ENCODE measurements around the gene MEGF11.

MEGF11 gene

DNA sequence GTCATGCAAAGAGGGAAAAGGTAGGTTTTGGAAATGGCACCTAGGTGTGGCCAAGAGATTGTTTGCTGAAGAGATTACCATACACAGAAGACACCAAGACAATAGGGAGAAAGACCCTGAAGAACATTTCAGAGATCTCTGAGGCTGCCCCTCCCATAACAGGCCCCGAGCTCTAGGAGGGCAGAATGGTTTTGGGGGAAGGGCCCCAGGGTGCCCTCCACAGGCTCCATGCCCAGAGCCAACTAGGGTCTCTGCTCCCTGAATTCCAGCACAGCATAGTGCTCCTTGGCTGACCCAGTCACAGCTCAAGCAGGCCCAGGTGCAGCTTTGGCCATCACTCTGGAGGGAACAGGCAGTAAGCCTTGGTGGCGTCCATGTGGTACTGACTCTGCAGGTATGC lies 220.4 kb downstream of the MEGF11 start:
- Mint-ChIP-seq H3K4me1 (peaks cover 19% of the 10 kb centered on the region), H3K9me3 (peaks cover 32% of the 10 kb centered on the region), H3K36me3 (ENCODE audit: low read depth) (peaks cover 9% of the 10 kb centered on the region), H3K27ac (no peak overlapping the region), H3K27me3 (ENCODE audit: low read depth, poor library complexity) (peaks cover 36% of the 10 kb centered on the region), H3K4me3 (no peak overlapping the region)
- DNase-seq: no peak
- TF ChIP-seq, protein P1, sequence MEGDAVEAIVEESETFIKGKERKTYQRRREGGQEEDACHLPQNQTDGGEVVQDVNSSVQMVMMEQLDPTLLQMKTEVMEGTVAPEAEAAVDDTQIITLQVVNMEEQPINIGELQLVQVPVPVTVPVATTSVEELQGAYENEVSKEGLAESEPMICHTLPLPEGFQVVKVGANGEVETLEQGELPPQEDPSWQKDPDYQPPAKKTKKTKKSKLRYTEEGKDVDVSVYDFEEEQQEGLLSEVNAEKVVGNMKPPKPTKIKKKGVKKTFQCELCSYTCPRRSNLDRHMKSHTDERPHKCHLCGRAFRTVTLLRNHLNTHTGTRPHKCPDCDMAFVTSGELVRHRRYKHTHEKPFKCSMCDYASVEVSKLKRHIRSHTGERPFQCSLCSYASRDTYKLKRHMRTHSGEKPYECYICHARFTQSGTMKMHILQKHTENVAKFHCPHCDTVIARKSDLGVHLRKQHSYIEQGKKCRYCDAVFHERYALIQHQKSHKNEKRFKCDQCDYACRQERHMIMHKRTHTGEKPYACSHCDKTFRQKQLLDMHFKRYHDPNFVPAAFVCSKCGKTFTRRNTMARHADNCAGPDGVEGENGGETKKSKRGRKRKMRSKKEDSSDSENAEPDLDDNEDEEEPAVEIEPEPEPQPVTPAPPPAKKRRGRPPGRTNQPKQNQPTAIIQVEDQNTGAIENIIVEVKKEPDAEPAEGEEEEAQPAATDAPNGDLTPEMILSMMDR (IDR thresholded peaks at IDR 0.05): no peak

DNA sequence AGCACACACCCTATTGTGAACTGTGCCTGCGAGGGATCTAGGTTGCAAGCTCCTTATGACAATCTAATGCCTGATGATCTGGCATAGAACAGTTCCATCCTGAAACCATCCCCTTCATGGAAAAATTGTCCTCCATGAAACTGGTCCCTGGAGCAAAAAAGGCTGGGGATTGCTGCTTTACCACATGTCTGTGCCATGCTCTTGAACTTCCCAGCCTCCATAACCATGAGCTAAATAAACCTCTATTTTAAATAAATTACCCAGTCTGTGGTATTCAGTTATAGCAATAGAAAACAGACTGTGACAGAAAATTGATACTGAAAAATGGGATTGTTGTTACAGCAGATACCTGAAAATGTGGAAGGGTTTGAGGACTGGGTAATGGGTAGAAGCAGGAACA lies 221.5 kb downstream of the MEGF11 start:
- H3K27me3 Mint-ChIP-seq (ENCODE audit: low read depth, poor library complexity): peaks cover 33% of the 10 kb centered on the region

DNA sequence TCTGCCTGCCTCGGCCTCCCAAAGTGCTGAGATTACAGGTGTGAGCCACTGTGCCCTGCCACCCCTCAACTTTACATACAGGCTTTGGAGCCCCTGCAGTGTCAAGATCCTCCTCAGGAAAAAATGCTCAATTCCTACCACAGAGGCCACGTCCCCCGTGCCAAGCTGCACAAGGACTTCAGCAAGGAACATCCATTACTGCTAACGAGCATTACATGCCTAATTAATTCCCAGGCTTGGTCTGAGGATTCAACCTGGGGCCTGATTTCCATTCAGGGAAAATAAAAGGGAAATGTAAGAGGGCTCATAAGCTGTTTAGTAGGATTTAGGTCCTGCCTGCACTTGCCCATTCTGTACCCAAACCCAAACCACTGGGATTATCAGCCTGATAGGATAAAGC lies 222.9 kb downstream of the MEGF11 start:
- H3K9me3 Mint-ChIP-seq: peaks cover 32% of the 10 kb centered on the region
- H3K27me3 Mint-ChIP-seq (ENCODE audit: low read depth, poor library complexity): peaks cover 35% of the 10 kb centered on the region
- H3K4me3 Mint-ChIP-seq: no peak overlapping the region
- DNase-seq: no peak
- H3K4me1 Mint-ChIP-seq: peaks cover 1% of the 10 kb centered on the region
- TF ChIP-seq, protein P1 (IDR thresholded peaks at IDR 0.05): no peak
- H3K27ac Mint-ChIP-seq: no peak overlapping the region
- peaks cover 9% of the 10 kb centered on the region for H3K36me3 Mint-ChIP-seq (ENCODE audit: low read depth)

More for the DNA sequence above, 221.5 kb downstream of the MEGF11 start:
- Mint-ChIP-seq H3K4me3 (no peak overlapping the region), H3K4me1 (peaks cover 11% of the 10 kb centered on the region), H3K9me3 (peaks cover 32% of the 10 kb centered on the region), H3K27ac (no peak overlapping the region), H3K36me3 (ENCODE audit: low read depth) (peaks cover 9% of the 10 kb centered on the region)
- TF ChIP-seq, protein P1 (IDR thresholded peaks at IDR 0.05): no peak
- DNase-seq: no peak

DNA sequence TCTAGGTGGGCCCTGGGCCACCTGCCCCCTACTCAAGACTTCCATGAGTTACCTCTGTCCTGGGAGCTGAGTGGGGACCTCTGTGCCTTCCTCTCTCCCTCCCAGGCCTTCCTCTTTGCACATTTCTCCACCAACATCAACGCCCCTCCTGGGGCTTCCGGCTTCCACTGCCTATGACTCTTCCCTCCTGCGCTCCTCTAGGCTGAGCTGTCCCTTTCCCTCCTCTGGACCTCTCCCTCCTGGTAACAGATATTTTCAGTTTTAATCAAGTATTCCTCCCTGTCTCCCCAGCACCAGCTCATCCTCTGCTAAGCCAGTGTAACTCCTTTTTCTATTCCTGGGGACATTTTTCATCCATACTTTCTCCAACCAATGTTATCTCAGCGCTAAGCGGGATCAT lies 223.9 kb downstream of the MEGF11 start:
- no peak overlapping the region for H3K27ac Mint-ChIP-seq
- H3K27me3 Mint-ChIP-seq (ENCODE audit: low read depth, poor library complexity): peaks cover 33% of the 10 kb centered on the region
- peaks cover 11% of the 10 kb centered on the region for H3K4me1 Mint-ChIP-seq
- no peak for DNase-seq
- H3K4me3 Mint-ChIP-seq: no peak overlapping the region
- TF ChIP-seq, protein P1 (IDR thresholded peaks at IDR 0.05): no peak
- H3K9me3 Mint-ChIP-seq: peaks cover 28% of the 10 kb centered on the region
- peaks cover 9% of the 10 kb centered on the region for H3K36me3 Mint-ChIP-seq (ENCODE audit: low read depth)

DNA sequence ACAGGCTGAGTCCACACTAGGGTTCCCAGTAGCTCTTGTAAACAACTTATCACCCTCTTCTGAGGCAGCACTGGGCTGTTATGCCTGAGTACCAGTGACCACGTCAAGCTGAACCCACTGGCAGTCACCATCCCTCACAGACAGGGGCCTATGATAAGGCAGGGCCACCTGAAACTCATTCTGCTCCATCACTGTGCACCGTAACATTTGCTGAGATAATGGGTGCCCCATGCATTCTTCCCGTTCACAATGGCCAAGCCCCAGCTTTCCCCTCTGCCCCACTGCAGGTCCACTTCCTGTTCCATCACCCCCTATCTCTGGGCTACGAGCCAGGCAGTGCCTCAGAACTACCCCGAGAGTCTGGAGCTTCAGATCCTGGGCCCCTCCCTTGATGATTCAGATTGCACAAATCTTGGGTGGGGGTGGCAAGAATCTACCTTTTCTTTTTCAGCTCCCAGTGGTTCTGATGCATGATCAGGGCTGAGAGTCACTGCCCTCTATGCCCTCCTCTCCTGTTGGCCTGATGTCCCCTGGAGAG lies 226.2 kb downstream of the MEGF11 start:
- H3K27ac Mint-ChIP-seq: no peak overlapping the region
- H3K27me3 Mint-ChIP-seq (ENCODE audit: low read depth, poor library complexity): peaks cover 37% of the 10 kb centered on the region
- no peak for DNase-seq
- TF ChIP-seq, protein P1 (IDR thresholded peaks at IDR 0.05): no peak
- peaks cover 6% of the 10 kb centered on the region for H3K36me3 Mint-ChIP-seq (ENCODE audit: low read depth)
- peaks cover 14% of the 10 kb centered on the region for H3K9me3 Mint-ChIP-seq
- H3K4me1 Mint-ChIP-seq: peaks cover 15% of the 10 kb centered on the region
- H3K4me3 Mint-ChIP-seq: no peak overlapping the region

DNA sequence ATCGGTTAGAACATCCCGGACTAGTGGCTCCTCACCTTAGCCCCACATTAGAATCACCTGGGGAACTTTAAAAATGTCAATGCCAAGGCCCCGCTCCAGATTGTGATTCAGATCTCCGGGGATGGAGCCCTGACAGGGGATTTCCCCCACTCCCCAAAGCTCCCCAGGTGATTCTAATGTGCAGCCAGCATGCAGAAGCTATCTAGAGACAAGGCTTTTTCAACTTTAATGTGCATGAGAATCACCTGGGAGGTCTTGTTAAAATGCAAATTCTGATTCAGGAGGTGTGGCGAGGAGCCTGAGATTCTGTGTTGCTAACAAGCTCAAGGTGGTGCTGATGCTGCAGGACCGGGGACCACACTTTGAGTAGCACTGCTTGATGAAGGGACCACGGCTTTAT lies 227.6 kb downstream of the MEGF11 start:
- no peak overlapping the region for H3K4me3 Mint-ChIP-seq
- H3K9me3 Mint-ChIP-seq: peaks cover under 1% of the 10 kb centered on the region
- H3K27me3 Mint-ChIP-seq (ENCODE audit: low read depth, poor library complexity): peaks cover 41% of the 10 kb centered on the region
- H3K27ac Mint-ChIP-seq: no peak overlapping the region
- TF ChIP-seq, protein P1 (IDR thresholded peaks at IDR 0.05): no peak
- peaks cover 15% of the 10 kb centered on the region for H3K4me1 Mint-ChIP-seq
- no peak for DNase-seq
- no peaks in the 10 kb centered on the region for H3K36me3 Mint-ChIP-seq (ENCODE audit: low read depth)

Measured in nephron progenitor cell (in vitro differentiated cells).